ENCODE measurements around the gene LMTK3. TPM values are rescaled to one million over a fixed set of nuclear protein-coding genes. Genes with fewer than 3 reads are reported as not detected.

LMTK3 gene, protein sequence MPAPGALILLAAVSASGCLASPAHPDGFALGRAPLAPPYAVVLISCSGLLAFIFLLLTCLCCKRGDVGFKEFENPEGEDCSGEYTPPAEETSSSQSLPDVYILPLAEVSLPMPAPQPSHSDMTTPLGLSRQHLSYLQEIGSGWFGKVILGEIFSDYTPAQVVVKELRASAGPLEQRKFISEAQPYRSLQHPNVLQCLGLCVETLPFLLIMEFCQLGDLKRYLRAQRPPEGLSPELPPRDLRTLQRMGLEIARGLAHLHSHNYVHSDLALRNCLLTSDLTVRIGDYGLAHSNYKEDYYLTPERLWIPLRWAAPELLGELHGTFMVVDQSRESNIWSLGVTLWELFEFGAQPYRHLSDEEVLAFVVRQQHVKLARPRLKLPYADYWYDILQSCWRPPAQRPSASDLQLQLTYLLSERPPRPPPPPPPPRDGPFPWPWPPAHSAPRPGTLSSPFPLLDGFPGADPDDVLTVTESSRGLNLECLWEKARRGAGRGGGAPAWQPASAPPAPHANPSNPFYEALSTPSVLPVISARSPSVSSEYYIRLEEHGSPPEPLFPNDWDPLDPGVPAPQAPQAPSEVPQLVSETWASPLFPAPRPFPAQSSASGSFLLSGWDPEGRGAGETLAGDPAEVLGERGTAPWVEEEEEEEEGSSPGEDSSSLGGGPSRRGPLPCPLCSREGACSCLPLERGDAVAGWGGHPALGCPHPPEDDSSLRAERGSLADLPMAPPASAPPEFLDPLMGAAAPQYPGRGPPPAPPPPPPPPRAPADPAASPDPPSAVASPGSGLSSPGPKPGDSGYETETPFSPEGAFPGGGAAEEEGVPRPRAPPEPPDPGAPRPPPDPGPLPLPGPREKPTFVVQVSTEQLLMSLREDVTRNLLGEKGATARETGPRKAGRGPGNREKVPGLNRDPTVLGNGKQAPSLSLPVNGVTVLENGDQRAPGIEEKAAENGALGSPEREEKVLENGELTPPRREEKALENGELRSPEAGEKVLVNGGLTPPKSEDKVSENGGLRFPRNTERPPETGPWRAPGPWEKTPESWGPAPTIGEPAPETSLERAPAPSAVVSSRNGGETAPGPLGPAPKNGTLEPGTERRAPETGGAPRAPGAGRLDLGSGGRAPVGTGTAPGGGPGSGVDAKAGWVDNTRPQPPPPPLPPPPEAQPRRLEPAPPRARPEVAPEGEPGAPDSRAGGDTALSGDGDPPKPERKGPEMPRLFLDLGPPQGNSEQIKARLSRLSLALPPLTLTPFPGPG (N-terminal part only)
- total RNA-seq = under 1 TPM; 0.12 to 0.47 (median 0.39) TPM

DNA sequence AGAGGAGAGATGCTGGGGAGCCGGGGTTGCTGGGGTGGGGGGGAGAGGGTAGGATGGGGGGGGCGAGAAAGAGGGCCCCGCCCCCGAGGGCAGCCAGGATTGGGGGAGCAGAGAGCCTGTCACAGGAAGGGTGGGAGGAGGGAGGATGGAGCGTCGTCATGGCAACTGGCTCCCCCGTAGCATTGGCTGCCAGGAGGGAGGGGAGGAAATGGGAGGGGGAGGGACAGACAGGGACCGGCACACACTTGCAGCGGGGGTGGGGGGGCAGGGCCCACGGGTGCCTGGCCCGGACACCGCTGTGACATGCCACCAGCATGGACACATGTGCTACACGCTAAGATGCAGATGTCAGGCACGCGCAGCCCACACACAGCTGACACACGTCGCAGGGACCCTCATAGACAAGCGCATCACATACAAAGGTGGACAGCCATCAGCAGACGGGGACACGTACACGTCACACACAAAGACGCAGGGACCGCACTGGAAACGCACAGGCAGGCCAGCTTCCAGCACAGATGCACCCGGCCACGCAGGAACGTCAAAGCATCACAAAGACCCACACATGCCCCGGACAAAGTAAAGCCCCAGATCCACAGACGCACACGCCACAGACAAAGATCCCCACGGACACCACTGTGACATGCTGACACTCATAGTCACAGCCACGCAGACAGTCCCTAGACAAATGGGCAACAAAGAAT is at the start of gene LMTK3:
Gene LMTK3 (minus strand): TSS at position 36 of the 704 bp plus-strand sequence. CDS start 259 bp downstream, outside the sequence.
- no peak for ATAC-seq (ENCODE audit: low FRiP score)
- no peak for DNase-seq (ENCODE audit: low spot score)
- TF ChIP-seq, protein P1, sequence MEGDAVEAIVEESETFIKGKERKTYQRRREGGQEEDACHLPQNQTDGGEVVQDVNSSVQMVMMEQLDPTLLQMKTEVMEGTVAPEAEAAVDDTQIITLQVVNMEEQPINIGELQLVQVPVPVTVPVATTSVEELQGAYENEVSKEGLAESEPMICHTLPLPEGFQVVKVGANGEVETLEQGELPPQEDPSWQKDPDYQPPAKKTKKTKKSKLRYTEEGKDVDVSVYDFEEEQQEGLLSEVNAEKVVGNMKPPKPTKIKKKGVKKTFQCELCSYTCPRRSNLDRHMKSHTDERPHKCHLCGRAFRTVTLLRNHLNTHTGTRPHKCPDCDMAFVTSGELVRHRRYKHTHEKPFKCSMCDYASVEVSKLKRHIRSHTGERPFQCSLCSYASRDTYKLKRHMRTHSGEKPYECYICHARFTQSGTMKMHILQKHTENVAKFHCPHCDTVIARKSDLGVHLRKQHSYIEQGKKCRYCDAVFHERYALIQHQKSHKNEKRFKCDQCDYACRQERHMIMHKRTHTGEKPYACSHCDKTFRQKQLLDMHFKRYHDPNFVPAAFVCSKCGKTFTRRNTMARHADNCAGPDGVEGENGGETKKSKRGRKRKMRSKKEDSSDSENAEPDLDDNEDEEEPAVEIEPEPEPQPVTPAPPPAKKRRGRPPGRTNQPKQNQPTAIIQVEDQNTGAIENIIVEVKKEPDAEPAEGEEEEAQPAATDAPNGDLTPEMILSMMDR (IDR thresholded peaks at IDR 0.05) = no peak

DNA sequence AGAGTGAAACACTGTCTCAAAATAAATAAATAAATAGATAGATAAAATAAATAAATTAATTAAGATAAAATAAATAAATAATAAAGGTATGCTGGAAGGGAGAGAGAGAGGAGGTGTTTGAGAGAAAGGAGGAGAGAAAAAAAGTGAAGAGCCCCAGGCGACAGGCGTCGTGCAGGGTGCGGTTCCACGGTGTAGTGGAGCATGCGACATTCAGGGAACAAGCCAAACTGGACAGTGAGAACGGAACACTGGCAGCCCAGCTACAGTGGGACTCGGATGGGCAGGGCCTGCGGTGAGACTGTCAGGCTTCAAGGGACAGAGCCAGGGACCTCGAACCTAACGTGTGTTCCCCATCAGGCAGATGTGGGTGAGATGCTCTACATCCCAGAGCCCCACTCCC is 49.8 kb upstream of the LMTK3 start:
- TF ChIP-seq, protein P1 (IDR thresholded peaks at IDR 0.05) = no peak
- ATAC-seq (ENCODE audit: low FRiP score) = no peak
- DNase-seq (ENCODE audit: low spot score) = no peak

DNA sequence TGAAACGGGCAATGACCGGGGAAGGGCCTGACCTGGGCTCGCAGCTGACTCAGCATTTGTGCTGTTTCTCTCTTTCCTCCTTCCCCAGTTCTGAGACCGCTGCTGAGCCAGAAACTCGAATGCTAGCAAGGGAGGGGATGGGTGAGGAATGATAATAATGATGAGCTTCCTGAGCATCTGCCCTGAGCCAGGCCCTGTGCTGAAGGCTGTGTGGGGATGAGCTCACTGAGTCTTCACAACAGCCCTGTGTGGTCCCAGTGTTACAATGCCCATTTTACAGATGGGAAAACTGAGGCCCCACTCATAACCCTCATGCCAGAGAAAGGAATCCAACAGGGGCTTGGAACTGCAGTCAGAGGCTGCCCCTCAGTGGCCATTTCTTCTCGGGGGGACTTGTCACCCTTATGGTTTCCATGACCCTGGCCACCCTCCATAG is 48.5 kb upstream of the LMTK3 start:
- ATAC-seq (ENCODE audit: low FRiP score) (no peak), DNase-seq (ENCODE audit: low spot score) (no peak)

DNA sequence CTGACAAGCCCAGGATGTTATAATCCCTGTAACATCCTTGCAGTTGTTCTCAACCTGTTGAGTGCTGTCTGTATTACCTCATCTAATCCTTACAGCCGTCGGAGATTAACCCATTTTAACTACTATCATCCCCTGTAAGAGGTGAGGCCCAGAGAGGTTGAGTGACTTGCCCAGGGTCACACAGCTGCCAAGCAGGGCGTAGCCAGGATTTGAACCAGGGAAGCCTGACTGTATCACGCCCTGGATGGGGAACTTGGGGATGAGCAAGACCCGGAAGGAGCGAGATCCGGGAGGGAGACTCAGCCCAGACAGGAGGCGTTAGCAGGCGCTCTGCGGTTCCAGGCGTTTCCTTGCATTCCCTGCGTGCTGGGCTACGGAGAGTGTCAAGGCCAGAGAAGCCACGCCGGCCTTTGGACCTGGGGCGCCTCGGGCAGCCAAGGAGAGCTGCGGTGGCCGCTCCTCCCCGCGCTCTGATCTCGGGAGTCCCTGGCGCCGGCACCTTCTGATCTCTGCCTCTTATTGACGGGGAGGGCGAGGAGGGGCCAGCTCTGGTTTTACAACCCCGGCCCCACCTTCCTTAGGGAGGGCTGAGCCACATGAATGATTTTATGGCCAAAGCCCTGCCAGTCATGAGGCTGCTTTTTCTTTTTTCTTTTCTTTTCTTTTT is 46.5 kb upstream of the LMTK3 start:
- TF ChIP-seq, protein P1 (IDR thresholded peaks at IDR 0.05) = no peak
- ATAC-seq (ENCODE audit: low FRiP score) = peak; percentile 39
- DNase-seq (ENCODE audit: low spot score) = no peak

More for the DNA sequence above, 48.5 kb upstream of the LMTK3 start:
- TF ChIP-seq, protein P1 (IDR thresholded peaks at IDR 0.05) = no peak

DNA sequence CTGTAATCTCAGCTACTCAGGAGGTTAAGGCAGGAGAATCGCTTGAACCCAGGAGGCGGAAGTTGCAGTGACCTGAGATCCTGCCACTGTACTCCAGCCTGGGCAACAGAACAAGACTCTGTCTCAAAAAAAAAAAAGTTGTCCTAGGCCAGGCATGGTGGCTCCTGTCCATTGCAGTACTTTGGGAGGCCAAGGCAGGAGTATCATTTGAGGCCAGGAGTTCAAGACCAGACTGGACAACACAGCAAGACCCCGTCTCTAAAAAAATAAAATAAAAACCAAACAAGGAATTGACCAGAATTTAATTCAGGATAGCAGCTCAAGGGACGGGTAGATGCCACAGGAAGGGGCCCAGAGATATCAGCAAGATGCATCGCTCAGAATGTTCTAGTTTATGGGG is 45.2 kb upstream of the LMTK3 start:
- ATAC-seq (ENCODE audit: low FRiP score) = no peak
- TF ChIP-seq, protein P1 (IDR thresholded peaks at IDR 0.05) = no peak
- DNase-seq (ENCODE audit: low spot score) = no peak
